Suprapubic skin (tissue), 4 donors: ENCODE measurements around the gene HOXC10. TPM values are rescaled to one million over a fixed set of nuclear protein-coding genes. Genes with fewer than 3 reads are reported as not detected.

Source experiments
- DNase-seq, 2 donors: peaks; one replicate each; pipeline ENCODE4 v3.0.0-alpha.2; 2019; ENCODE audit warnings: low spot score in 2 of 2
- H3K27ac ChIP-seq: fragments of 200-600 bp; sonication (generic); one replicate; pipeline ENCODE4 v1.5.1; 2019
- H3K27me3 ChIP-seq: fragments of 200-600 bp; sonication (generic); one replicate; pipeline ENCODE4 v1.5.1; 2019
- H3K36me3 ChIP-seq: fragments of 200-600 bp; sonication (generic); one replicate; pipeline ENCODE4 v1.5.1; 2019
- H3K4me1 ChIP-seq: fragments of 200-600 bp; sonication (generic); one replicate; pipeline ENCODE4 v1.5.1; 2019
- H3K4me3 ChIP-seq: fragments of 200-600 bp; sonication (generic); one replicate; pipeline ENCODE4 v1.5.1; 2019; ENCODE audit warnings: mild to moderate bottlenecking
- H3K9me3 ChIP-seq: fragments of 200-600 bp; sonication (generic); one replicate; pipeline ENCODE4 v1.5.1; 2019
- CTCF ChIP-seq, 2 donors: fragments of 200-600 bp in 1 of 2; fragments of 450-650 bp in 1 of 2; sonication (generic) in 1 of 2; IDR thresholded peaks; one replicate each; pipeline ENCODE4 v1.5.1; 2016 to 2019; ENCODE audit warnings: antibody characterized with exemption in 2 of 2, mild to moderate bottlenecking in 1 of 2, moderate library complexity in 1 of 2
- EP300 ChIP-seq: sonication (generic); formaldehyde crosslinking; IDR thresholded peaks from one replicate; pipeline ENCODE4 v1.6.1; 2017; ENCODE audit warnings: antibody characterized with exemption
- POLR2A ChIP-seq, 2 donors: fragments of 450-650 bp; IDR thresholded peaks; one replicate each; pipeline ENCODE4 v1.6.1; 2017; ENCODE audit warnings: antibody characterized with exemption in 2 of 2, mild to moderate bottlenecking in 2 of 2, moderate library complexity in 2 of 2
- POLR2AphosphoS5 ChIP-seq, 3 donors: sonication (generic); formaldehyde crosslinking; IDR thresholded peaks; one replicate each; pipeline ENCODE4 v1.6.1; 2017; ENCODE audit warnings: antibody characterized with exemption in 3 of 3
- whole genome bisulfite sequencing: methylation state at CpG from one replicate; pipeline ENCODE4 v1.1.5; 2018; 5-methylcytosine and 5-hydroxymethylcytosine counted together
- total RNA-seq, 4 donors: library from RNA; depleted of rRNA; stranded (reverse); fragments of >200 nt; gene quantifications; one replicate each; pipeline ENCODE4 v1.1.0, GENCODE V29; 2016

Gene HOXC10
- total RNA-seq, 4 donors from 2014 or later = 8.8 to 24.7 (median 13.3) TPM

GRCh38 chr12:53983950-53984572, 885 bp upstream of the HOXC10 start:
- peak in 1 of 2 donors; percentile 72 for DNase-seq
- WGBS = 28% methylated on average over 30 of the region's 30 CpGs
- Histone ChIP-seq H3K27me3 (peaks cover 64% of the 10 kb centered on the region), H3K36me3 (no peaks in the 10 kb centered on the region), H3K4me1 (peaks cover 75% of the 10 kb centered on the region), H3K27ac (peak overlapping the region; percentile 98), H3K4me3 (peak overlapping the region; percentile 60), H3K9me3 (no peaks in the 10 kb centered on the region)
- TF ChIP-seq EP300 (no peak), POLR2AphosphoS5 (IDR thresholded peaks at IDR 0.05) (no peak), CTCF (IDR thresholded peaks at IDR 0.05) (no peak), POLR2A (IDR thresholded peaks at IDR 0.05) (no peak)

GRCh38 chr12:53985692-53985993, 697 bp downstream of the HOXC10 start:
- peak overlapping the region; percentile 60 for H3K4me3 ChIP-seq
- H3K36me3 ChIP-seq = no peaks in the 10 kb centered on the region
- H3K4me1 ChIP-seq = peaks cover 83% of the 10 kb centered on the region
- no peaks in the 10 kb centered on the region for H3K9me3 ChIP-seq
- peaks cover 63% of the 10 kb centered on the region for H3K27me3 ChIP-seq
- DNase-seq = no peak
- no CpG with 5 or more reads among the region's 21 CpGs for WGBS
- TF ChIP-seq CTCF (IDR thresholded peaks at IDR 0.05) = no peak
- TF ChIP-seq POLR2AphosphoS5 (IDR thresholded peaks at IDR 0.05) = no peak
- no peak for TF ChIP-seq POLR2A (IDR thresholded peaks at IDR 0.05)
- no peak for TF ChIP-seq EP300
- peak overlapping the region; percentile 98 for H3K27ac ChIP-seq

DNA sequence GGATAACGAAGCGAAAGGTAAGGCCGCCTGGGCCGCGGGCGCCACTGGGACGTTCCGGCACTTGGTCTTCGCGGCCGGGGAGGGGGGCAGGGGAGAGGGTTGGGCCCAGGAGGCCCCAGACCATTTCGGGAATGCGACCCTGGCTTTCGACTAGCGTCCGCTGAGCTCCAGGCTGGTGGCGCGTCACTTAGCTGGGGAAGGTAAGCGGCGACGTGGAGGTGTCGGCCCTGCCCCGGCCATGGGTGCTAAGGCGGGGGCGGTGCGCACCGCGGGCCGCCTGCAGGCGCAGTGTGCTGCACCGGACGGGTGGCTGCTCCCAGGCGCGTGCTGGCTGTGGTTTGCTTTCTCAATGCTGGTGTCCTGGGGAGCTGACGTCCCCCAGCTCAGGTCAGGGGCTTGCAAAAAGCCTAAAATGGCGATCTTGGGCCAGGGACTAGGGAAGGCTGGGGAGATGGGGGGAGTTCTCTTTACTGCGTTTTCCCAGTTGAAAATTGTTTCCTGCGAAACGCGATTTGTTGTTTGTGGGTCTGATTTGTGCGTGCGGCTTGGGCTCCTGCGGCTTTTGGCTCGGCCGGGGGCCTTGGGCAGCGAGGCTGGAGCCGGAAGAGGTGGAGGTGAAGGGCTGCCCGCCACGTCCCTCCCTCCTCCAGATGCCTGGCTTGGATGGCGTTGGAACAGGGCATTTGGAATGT, 1.2 kb downstream of the HOXC10 start:
- Histone ChIP-seq H3K4me3 (peak overlapping the region; percentile 60), H3K4me1 (peaks cover 83% of the 10 kb centered on the region), H3K9me3 (no peaks in the 10 kb centered on the region), H3K27ac (peak overlapping the region; percentile 98), H3K27me3 (peaks cover 59% of the 10 kb centered on the region), H3K36me3 (no peaks in the 10 kb centered on the region)
- TF ChIP-seq CTCF (IDR thresholded peaks at IDR 0.05) (peak in 1 of 2 donors; percentile 26), POLR2A (IDR thresholded peaks at IDR 0.05) (peak in 1 of 2 donors; percentile 16), POLR2AphosphoS5 (IDR thresholded peaks at IDR 0.05) (peak in 2 of 3 donors; percentile 23 to 55), EP300 (no peak)
- WGBS = 2% methylated on average over 16 of the region's 50 CpGs
- DNase-seq = no peak

DNA sequence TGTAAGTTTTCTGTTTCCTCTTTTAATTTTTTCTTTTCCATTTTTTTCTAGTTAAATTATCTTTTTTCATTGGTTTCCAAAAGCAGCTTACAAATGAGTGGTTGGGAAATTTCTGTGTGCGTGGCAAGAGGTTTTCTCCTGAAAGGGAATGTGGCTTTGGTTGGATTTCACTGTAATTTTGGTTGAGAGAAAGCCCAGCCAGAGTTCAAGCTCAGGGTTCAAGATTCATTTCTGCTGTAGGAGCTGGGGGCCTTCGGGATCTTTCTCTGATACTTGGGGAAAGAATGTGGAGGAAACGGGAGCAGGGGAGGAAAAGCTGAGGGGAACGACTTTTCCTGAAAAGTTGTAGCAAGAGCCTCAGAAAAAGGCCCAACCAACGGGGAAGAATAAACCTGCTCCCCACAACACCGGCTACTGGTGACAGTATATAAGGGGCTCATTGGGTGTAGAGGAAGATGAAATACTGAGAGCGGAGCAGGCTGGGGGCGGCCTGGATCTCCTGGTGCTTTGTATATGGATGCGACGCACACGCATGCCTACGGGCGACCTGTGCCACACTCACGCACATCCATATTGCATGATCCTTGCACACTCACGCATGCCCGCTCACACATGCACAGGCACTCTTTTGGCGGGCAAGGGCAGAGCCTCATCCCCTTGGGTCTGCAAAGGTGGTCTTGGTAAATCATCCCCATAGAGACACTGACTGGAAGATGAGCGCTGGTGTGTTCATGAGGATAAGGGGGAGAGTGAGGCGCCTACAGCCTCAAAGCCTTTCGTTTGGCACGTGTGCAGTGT, 1.9 kb downstream of the HOXC10 start:
- Histone ChIP-seq H3K27me3 (peaks cover 54% of the 10 kb centered on the region), H3K9me3 (no peaks in the 10 kb centered on the region), H3K36me3 (no peaks in the 10 kb centered on the region), H3K4me1 (peaks cover 85% of the 10 kb centered on the region), H3K27ac (peak overlapping the region; percentile 98), H3K4me3 (peak overlapping the region; percentile 60)
- DNase-seq = no peak
- WGBS = 27% methylated on average over 21 of the region's 21 CpGs
- no peak for TF ChIP-seq CTCF (IDR thresholded peaks at IDR 0.05)
- no peak for TF ChIP-seq POLR2AphosphoS5 (IDR thresholded peaks at IDR 0.05)
- no peak for TF ChIP-seq EP300
- no peak for TF ChIP-seq POLR2A (IDR thresholded peaks at IDR 0.05)

DNA sequence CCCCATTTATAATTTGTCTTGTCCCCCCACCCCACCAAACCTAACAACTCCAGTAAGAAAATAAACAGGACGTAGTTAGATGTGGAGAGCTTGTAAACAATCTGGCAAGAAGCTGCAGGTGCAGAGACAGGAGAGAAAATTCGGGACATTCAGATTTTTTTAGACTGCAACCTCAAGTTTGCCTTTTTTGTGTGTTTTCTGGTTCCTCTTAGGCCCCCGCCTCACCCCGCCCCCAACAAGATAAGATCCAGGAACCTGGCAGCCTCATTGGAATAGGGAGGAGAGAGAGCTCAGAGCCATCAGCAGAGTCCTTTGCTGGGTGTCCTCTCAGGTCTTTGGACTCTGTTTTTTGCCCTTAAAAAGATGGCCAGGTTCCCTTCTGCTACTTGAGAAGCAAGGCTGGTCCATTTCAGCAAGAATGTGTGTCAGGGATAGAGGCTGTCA, 2.9 kb downstream of the HOXC10 start:
- WGBS = 19% methylated on average over 4 of the region's 4 CpGs
- Histone ChIP-seq H3K9me3 (no peaks in the 10 kb centered on the region), H3K27me3 (peaks cover 46% of the 10 kb centered on the region), H3K4me1 (peaks cover 91% of the 10 kb centered on the region), H3K36me3 (no peaks in the 10 kb centered on the region), H3K4me3 (peak overlapping the region; percentile 60), H3K27ac (peak overlapping the region; percentile 98)
- no peak for TF ChIP-seq POLR2AphosphoS5 (IDR thresholded peaks at IDR 0.05)
- TF ChIP-seq POLR2A (IDR thresholded peaks at IDR 0.05) = no peak
- no peak for TF ChIP-seq CTCF (IDR thresholded peaks at IDR 0.05)
- TF ChIP-seq EP300 = no peak
- no peak for DNase-seq
